ENCODE measurements around the gene ACO2.
"Not testable (repeated sequence)": the region's sequence is repeated elsewhere in the genome, so short reads cannot be mapped to it uniquely, and the experiment has no call there.

Gene ACO2

DNA sequence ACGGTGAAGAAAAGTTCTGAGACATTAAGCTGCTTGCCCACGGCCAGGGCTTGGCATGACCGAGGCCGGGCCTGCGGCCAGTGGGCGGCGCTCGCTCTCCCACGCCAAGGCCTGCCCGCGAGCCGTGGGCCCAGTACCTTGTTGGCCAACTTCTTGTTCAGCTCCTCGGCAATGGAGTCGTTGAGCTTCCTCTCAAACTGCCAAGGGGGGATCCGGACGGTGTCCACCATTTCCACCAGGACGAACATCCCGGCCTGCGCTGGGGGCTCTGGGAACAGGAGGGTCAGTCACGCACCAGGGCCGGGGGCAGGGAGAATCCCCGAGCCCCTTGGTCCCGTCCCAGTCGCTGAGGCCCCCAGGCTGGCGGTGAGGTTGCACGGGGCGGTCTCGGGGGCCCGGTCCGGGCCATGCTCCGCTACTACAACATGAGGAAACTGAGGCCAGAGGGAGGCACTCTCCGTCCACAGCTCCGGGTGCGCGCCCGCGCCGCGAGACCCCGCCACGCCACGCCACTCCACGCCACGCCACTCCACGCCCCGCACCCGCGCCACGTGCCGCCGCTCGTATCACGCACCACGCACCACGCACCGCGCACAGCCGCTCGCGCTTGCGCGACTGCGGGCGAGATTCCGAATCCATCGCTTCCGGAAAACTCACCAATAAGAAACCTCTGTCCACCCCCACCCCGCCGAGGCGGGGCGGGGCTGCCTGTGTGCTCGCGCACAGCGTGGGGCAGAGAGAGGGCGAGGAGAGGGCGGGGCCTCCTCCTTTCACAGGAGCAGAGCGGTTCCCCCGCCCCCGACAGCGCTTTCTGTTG is 75.1 kb downstream of the ACO2 start, which contains the start of gene POLR3H:
Gene POLR3H, minus strand, starts transcription at position 617 of the 817 bp plus-strand sequence. Its CDS starts 369 bp downstream, at position 248.
- peak; percentile 99 for DNase-seq

DNA sequence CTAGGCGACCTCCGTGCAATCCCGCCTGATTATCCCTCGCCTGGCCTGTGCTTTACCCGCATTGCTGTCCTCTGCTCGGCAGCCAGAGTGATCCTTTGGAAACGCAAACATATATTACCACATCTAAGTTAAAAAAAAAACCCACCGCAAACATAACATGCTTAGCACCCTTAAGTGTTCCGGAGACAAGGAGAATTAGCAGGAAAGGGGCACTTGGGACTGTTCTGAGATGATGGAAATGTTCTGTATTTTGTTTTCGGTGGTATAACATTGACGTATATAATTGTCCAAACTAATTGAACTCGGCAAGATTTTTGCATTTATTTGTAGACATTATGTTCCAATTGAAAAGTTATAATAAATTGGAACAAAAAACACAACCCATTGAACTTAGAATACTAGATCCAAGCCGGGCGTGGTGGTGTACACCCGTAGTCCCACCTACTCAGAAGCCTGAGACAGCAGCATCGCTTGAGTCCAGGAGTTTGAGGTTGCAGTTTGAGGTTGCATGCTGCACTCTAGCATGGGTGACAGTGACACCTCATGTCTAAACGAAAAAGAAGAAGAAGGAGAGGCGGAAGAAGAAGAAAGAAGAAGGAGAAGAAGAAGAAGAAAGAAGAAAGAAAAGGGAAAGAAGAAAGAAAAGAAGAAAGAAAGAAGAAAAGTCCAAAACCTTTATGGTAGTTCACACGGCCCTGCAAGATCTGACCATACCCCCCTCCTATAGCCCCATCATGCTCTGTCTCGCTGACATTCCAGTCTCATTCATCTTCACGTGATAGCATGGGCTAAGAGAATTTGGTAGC is 76.0 kb downstream of the ACO2 start:
- no peak for DNase-seq

DNA sequence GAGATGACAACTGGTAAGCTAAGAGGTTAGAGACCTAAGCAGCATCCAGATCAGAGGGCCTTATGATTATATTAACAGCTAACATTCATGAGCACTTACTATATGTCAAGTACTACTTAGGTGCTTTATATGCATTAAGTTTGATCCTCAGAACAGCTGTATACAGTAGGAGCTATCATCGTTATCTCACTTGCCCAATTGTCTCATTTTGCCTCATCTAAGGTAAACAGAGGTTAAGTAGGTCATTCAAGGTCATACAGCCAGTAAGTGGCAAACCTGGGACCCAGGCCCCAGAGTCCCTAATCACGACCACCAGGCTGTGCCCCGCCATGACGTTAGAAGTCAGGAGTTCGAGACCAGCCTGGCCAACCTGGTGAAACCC is 79.9 kb downstream of the ACO2 start:
- DNase-seq, result no peak

DNA sequence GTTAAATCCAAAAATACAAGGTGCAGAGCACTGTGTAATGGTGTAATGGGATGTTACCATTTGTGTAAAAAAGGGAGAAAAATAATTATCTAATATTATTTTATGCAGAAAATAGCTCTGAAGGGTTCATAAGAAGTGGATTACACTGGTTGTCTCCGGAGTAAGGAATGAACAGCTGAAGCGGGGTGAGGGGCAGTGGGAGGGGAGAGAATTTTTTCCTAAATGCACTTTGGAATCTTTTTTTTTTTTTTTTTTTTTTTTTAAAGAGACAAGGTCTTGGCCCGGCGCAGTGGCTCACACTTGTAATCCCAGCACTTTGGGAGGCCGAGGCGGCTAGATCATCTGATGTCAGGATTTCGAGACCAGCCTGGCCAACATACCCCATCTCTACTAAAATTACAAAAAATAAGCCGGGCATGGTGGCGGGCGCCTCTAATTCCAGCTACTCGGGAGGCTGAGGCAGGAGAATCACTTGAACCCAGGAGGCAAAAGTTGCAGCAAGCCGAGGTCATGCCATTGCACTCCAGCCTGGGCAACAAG is 82.1 kb downstream of the ACO2 start:
- DNase-seq, result no peak

DNA sequence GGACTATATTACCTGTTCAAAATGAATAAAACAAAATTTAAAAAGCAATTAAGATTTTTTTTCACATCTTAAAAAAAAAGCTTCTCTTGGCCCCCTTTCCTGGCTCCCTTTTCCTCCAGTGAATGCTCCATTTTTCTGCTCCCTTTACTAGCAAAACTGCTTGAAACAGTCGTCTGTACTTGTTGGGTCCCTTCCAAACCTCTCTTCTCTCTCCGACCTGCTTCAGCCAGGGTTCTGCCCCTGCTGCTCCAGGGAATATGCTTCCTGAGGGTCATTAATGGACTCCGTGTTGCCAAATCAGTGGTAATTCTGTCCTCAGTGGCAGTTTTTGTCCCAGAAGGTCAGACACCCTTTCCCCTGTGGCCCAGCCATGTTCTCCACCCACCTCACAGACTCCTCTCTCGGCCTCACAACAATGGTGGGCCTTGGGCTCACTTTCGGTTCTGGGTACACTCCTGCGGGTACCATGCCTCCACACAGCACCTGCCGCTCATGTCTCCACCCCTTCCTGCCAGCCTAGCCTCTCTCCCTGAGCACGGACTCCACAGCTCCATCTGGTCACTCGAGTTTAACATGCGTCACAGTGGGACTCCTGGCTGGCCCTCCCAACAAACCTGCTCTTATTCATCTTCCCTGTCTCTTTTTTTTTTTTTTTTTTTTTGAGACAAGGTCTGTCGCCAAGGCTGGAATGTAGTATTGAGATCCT is 83.1 kb downstream of the ACO2 start:
- no peak for DNase-seq

DNA sequence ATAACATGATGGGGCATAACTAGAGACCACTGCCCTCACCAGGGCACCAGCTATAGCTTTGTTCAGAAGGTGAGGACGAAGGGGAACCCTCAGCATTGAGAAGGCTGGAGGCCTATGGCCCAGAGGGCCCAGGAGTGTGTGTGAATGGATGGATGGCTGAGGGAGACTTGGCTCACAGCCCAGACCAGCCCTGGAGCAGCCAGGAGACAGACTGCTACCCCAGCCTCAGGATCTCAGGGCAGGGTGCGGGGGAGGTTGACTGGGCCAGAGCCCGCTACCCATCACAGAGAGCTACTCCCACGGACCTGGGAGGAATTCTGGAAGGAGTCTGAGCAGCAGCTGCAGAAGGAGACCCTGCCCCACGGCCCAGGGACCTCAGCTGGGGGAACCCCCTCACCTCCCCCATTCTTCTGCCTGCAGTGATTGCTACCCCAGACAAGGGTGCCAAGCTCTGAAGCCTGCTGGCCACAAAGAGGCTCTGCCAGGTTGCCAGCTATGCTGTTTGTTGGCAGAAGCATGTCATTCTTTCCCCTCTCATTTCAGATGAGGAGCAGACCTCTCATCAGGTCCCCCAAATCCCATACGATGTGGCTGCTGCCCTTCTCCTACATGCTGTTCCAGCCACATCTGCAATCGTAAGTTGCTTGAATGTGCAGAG is 86.5 kb downstream of the ACO2 start:
- no peak for DNase-seq

DNA sequence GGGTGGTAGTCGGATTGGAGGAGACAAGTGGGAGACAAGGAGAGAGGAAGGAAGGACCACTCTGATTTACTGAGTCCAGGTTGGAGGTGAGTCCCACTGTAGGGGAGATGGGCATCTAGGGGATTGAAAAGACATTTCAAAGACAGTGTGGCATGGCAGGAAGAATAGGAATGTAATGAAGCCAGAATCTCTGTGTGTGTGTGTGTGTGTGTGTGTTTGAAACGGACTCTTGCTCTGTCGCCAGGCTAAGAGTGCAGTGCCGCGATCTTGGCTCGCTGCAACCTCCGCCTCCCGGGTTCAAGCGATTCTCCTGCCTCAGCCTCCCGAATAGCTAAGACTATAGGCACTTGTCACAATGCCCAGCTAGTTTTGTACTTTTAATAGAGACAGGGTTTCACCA is 87.6 kb downstream of the ACO2 start:
- DNase-seq, result no peak

DNA sequence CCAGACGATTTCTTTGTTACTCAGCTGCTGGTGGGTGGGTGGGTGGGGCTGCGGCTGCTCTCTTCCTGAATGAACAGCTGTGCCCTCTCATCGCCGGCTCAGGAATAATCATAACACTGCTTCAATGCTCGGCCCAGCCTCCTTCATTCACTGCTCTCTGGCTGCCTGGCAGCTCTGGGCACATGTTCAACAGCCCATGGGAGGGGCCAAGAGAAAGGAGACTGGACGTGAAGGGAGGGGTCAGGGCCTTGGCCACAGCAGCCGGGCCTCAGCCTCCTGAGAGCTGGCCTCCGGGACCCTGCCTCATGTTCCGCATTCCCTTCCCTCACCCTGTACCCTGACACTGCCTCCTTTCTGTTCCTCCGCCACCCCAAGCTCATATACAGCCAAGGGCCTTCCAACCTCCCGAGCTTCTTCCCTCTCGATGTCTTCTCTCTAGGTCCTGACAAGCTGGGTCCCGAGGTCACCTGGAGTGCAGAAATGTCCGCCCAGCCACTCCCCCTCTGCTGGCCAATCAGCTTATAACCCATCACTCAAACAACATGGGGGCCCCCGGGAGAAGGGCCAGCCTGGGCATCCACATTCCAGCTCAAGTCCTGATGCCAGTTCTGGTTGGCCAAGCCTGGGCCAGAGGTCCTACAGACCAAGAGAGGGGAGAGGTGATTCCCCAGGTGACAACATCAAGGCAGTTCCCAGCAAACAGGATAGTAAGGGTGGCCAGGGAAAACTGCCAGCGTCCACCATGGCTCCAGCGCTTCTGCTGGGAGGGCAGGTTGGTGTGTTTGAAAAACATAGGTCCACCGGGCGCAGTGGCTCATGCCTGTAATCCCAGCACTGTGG is 88.7 kb downstream of the ACO2 start:
- no peak for DNase-seq

DNA sequence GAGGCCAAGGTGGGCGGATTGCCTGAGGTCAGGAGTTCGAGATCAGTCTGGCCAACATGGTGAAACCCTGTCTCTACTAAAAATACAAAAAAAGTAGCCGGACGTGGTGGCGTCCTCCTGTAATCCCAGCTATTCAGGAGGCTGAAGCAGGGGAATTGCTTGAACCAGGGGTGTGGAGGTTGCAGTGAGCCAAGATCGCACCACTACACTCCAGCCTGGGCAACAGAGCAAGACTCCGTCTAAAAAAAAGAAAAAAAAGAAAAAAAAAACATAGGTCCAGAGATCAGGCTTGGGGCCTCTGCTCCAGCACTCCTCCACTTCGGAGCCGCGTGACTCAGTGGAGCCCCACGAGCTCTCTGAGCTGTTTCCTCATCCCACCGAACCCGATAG is 89.3 kb downstream of the ACO2 start:
- DNase-seq, result not testable (repeated sequence)

DNA sequence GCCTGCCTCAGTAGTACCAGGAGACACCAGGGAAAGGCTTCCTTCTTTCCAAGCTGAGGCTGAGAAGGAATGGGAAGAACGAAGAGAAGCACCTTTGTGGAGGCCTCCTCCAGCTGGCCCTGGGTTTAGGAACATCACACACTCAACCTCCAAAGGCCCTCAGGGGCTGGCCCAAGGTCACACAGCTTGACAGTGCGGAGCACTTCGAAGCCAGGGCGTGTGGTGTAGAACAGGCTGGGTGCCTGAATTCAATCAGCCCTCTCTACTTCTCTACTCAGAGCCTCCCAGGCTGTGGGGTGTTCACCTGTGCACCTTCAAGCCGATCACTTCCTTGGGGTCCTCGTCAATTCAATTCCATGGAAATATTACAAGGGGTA is 91.2 kb downstream of the ACO2 start:
- DNase-seq, result no peak

DNA sequence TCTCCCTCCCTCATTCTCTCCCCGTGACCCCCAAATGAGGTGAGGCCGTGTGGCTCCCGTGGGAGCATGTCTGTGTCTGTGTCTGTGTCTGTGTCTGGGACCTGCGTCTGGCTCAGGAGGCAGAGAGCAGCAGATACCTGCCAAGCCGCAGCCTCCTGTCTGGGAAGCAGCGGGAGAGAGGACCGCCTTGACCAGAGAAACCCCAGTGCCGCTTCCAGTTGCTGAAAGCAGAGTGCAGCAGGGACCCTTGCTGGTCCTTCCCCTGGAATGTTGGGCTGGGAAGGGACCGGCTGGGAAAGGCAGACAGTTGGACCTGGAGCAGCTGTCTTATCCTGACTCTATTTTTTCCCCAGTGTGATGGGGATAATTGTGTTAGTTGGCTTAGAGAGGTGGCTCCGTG is 92.4 kb downstream of the ACO2 start:
- DNase-seq, result no peak

DNA sequence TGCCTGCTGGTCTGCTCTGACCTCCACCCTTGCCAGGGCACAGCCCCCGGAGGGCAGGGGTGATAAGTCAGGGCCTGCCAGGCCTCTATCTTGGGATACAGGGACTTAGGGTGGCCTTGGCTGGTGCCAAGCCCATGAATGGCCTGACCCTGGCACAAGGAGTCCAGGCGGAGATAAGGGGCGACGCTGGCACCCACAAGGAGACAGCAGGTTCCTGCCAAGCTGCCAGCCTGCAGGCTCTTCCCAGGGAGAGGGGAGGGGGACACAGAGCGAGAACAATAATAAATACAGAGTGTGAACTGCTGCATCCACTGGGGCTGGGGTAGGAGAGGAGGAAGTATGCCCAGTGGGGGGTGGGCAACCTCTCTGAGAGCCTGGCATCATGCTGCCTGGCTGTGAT is 92.9 kb downstream of the ACO2 start:
- no peak for DNase-seq

DNA sequence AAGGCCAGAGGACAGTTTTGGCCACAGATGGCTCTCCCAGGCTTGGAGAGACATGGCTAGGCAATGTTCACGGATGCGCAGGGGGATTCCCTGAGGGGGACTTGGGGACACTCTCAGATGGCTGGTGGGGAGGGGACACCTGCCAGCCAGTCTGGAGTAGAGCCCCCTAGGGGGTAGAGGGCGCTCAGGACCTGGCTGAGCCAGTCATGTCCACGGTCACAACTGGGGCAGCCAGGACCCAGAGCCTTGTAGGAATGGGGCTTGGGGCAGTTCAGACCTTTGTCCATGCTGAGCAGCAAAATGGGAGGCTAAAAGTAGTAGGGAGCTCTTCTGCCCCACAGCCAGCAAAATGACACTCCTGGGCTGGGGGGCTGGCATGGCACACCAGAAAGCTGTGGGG is 93.5 kb downstream of the ACO2 start:
- DNase-seq, result no peak

DNA sequence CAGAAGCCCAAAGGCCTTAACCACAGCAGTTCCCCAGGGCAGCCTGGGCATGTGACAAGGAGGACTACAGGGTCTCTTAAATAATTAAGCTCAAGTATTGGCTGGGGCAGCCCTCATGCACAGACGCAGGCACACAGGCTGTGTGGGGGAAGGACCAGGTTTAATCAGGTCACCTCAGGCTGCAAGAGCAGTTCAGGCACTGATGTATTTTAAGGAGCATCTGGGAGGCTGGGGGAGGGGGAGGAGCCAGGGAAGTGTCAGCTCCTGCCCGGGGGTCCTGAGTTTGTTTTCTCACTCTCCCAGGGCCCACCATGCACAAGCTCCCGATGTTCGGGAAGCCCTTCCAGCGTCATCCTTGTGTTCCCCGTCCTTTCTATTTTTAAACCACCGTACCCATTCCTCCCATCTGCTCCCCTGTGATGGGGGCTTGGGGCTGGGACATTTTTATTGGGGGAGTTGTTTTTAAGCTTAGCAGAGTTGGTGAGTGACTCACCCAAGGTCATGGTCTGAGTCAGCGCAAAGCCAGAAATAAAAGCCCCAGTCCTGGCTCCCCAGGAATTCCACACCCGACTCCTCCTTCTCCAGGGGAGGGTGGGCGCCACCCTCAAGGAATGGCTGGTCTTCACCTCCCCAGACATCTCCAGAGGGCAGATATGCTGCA is 94.3 kb downstream of the ACO2 start:
- DNase-seq, result no peak

DNA sequence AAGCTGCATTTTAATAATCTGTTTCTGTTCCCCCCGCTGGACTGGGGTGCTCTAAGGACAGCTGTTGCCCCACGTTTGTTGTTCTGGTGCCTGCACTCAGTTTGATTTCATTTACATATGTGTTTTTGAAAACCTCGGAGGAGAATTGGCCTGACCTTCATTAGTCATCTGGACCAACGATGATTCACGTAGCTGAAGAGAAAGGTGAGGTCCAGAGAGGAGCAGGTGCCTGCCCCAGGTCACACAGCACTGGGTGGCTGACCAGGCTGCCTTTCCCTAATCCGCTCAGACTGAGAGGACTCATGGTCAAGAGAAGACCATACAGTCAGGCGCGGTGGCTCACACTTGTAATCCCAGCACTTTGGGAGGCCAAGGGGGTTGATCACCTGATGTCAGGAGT is 95.6 kb downstream of the ACO2 start:
- DNase-seq, result no peak

DNA sequence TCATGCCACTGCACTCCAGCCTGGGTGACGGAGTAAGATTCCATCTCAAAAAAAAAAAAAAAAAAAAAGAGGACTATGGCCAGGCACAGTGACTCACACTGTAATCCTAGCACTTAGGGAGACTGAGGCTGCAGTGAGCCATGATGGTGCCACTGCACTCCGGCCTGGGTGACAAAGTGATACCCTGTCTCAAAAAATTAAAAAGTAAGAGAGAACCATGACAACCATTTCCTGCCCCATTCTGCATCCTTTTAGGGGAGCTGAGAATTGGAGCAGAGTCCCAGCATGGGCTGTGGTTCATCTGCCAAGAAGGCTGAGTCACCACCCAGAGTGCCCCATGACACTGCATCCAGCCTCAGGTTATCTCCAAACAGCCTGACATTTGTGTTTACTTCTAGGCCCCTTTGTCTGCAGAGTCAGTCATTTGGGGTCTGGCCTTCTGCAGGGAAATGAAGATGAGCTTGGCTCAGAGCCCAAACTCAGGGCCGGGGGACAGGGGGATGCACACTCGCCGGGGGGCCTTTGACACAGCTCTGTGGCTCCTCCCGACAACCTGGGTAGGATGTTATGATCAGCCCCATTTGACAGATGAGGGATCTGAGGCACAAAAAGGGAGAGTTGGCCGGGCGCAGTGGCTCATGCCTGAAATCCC is 96.6 kb downstream of the ACO2 start:
- DNase-seq, result peak; percentile 61

DNA sequence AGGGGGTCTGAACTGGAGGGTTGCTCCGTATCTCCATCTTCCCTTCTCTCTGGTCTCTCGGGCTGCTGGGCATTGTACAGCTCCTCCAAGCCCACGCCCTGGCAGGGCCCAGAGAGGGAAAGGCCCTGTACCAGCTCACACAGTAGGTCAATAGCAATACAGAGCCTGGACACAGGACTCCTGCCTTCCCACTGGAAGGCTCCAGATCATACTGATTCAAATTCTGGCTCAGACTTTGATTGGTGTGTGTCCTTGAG is 98.5 kb downstream of the ACO2 start:
- DNase-seq, result no peak

DNA sequence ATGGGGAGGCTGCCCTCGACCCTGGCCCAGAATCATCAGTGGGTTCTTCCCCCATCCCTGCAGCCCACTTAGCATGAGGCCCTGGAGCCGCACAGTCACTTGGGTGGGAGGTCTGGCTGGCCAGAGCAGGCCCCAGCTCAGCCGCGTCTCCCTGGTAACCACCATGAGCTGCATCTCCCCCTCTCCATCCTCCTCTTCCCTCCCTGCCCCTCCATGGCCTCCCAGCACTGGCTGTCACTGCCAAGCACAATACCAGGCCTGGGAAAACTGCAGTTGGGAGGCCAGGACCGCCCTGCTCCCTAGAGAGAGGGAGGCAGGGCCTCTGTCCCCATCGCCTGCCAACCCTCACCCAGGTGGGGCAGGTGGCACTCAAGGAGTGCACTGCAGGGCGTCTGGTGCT is 99.9 kb downstream of the ACO2 start:
- no peak for DNase-seq

DNA sequence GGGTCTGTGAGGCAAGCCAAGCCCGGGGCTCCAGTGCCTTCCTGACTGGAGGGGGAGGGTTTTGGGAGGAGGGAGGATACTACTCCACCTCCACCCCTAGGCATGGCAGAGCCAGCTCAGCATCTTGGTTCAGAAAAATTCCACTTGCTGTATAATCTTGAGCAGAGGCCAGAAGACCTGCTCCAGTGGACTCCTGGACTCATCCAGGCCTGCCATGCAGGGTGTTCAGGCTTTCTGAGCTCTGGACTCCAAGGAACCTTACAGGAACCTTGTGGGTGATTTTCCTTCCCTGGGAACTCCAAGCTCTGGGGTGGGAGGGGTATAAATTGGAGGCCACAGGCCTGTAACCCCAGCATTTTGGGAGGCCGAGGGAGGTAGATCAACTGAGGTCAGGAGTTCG is 101.3 kb downstream of the ACO2 start:
- DNase-seq, result no peak

DNA sequence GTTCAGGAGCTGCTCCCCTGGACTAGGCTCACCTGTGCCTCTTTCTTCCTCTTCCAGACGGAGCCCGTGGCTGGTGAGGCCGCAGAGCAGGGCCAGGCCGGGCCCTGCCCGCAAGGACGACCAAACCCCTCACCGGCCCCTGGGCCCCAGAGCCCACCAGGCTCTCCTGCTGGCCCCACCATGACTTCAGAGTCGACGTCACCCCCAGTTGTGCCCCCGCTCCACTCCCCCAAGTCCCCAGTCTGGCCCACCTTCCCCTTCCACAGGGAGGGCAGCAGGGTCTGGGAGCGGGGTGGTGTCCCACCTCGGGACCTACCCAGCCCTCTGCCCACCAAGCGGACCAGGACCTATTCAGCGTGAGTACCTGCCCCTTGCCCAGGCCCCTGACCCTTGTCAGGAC is 102.9 kb downstream of the ACO2 start:
- DNase-seq, result no peak

DNA sequence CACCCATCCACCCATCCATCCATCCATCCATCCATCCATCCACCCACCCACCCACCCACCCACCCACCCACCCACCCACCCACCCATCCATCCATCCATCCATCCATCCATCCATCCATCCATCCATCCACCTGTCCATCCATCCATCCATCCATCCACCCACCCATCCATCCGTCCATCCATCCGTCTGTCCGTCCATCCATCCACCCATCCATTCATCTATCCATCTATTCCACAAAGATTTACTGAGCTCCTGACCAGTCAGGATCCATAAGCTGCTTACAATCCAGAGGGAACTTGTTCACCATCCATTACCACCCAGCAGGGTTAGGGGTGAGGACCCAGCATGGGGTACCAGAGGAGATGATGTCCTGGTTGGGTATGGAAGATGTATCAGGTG is 103.4 kb downstream of the ACO2 start:
- DNase-seq, result not testable (repeated sequence)
